ENCODE results near the gene DNAAF5.

GRCh38 chr7:703049-703448 lies 23.4 kb upstream of the DNAAF5 start:
- TF ChIP-seq CTCF (IDR thresholded peaks at IDR 0.05; ENCODE audit: poor library complexity) (no peak), EZH2 (IDR thresholded peaks at IDR 0.05; ENCODE audit: borderline replicate concordance) (no peak), EZH2phosphoT487 (IDR thresholded peaks at IDR 0.05; ENCODE audit: low read depth, severe bottlenecking, unreplicated experiment) (no peak)
